GM23338 (cell line): ENCODE data around the gene CIRBP. TPM values are rescaled to one million over a fixed set of nuclear protein-coding genes. Genes with fewer than 3 reads are reported as not detected.
A peak's percentile ranks its signal among the peaks of the same experiment; 100 is the strongest.

Experiments
- ATAC-seq: fragments of 200-7000 bp; cut with Tn5 transposase; 3 replicates; pipeline ENCODE4 v1.9.1; 2020
- DNase-seq: peaks from one replicate; pipeline ENCODE4 v3.0.0-alpha.2; 2015; ENCODE audit warnings: low spot score
- H2AFZ ChIP-seq: fragments of 200-600 bp; sonication (generic); 2 replicates; pipeline ENCODE4 v1.8.0; 2016; ENCODE audit warnings: antibody characterized with exemption, mild to moderate bottlenecking, moderate library complexity
- H3F3A ChIP-seq: fragments of 200-600 bp; sonication (generic); replicated peaks from 2 replicates; pipeline ENCODE4 v1.8.0; 2017; ENCODE audit warnings: antibody characterized with exemption, mixed run types, low read depth
- H3K27ac ChIP-seq: fragments of 200-600 bp; sonication (generic); 2 replicates; pipeline ENCODE4 v1.6.1; 2016; ENCODE audit warnings: low read depth
- H3K27me3 ChIP-seq: fragments of 200-600 bp; sonication (generic); 2 replicates; pipeline ENCODE4 v1.8.0; 2016; ENCODE audit warnings: mild to moderate bottlenecking, mixed run types, moderate library complexity; ENCODE audit not compliant: insufficient read depth
- H3K36me3 ChIP-seq: fragments of 200-600 bp; sonication (generic); 2 replicates; pipeline ENCODE4 v1.8.0; 2016; ENCODE audit warnings: mild to moderate bottlenecking; ENCODE audit not compliant: insufficient read depth
- H3K4me1 ChIP-seq: fragments of 200-600 bp; sonication (generic); 2 replicates; pipeline ENCODE4 v1.8.0; 2016; ENCODE audit warnings: mild to moderate bottlenecking, moderate library complexity; ENCODE audit not compliant: insufficient read depth
- H3K4me2 ChIP-seq: fragments of 200-600 bp; sonication (generic); 2 replicates; pipeline ENCODE4 v1.7.1; 2017; ENCODE audit warnings: mixed run types
- H3K4me3 ChIP-seq: fragments of 200-600 bp; sonication (generic); 2 replicates; pipeline ENCODE4 v1.6.1; 2016; ENCODE audit warnings: mixed run types
- H3K79me2 ChIP-seq: fragments of 200-600 bp; sonication (generic); replicated peaks from 2 replicates; pipeline ENCODE4 v1.8.0; 2017; ENCODE audit warnings: mild to moderate bottlenecking; ENCODE audit not compliant: insufficient read depth
- H3K9me2 ChIP-seq: fragments of 200-600 bp; sonication (generic); 2 replicates; pipeline ENCODE4 v1.8.0; 2017; ENCODE audit not compliant: insufficient read depth
- H4K20me1 ChIP-seq: fragments of 200-600 bp; sonication (generic); replicated peaks from 2 replicates; pipeline ENCODE4 v1.8.0; 2017; ENCODE audit warnings: mild to moderate bottlenecking; ENCODE audit not compliant: insufficient read depth
- H3K27ac Mint-ChIP-seq: 2 replicates; pipeline ENCODE4 v1.8.0; 2020; ENCODE audit warnings: inconsistent platforms, mild to moderate bottlenecking, moderate library complexity, mixed read lengths
- H3K27me3 Mint-ChIP-seq: 3 replicates; pipeline ENCODE4 v1.8.0; 2022; ENCODE audit warnings: low read depth, mild to moderate bottlenecking, moderate library complexity, mixed read lengths, inconsistent platforms; ENCODE audit not compliant: insufficient read depth, poor library complexity
- H3K36me3 Mint-ChIP-seq: 3 replicates; pipeline ENCODE4 v1.8.0; 2021; ENCODE audit warnings: low read depth, mild to moderate bottlenecking, inconsistent platforms, moderate library complexity, mixed read lengths
- H3K4me1 Mint-ChIP-seq: 3 replicates; pipeline ENCODE4 v1.8.0; 2020; ENCODE audit warnings: mild to moderate bottlenecking, inconsistent platforms, mixed read lengths
- H3K4me3 Mint-ChIP-seq: 3 replicates; pipeline ENCODE4 v1.8.0; 2021; ENCODE audit warnings: moderate library complexity, mild to moderate bottlenecking, inconsistent platforms, mixed read lengths
- H3K9me3 Mint-ChIP-seq: 3 replicates; pipeline ENCODE4 v1.8.0; 2020; ENCODE audit warnings: moderate library complexity, mild to moderate bottlenecking, inconsistent platforms, mixed read lengths
- CREB1 ChIP-seq: fragments of 250-450 bp; sonication (Bioruptor Pico); IDR thresholded peaks from 2 replicates; pipeline ENCODE4 v1.5.0; 2020; ENCODE audit warnings: low read depth, mild to moderate bottlenecking, moderate library complexity
- CTCF ChIP-seq, 2 experiments: fragments of 200-600 bp in 1 of 2; sonication (generic) in 1 of 2; conservative IDR thresholded peaks; 2 replicates each; pipeline versions ENCODE4 v1.5.1 to v1.6.1; 2016 to 2017; ENCODE audit warnings: antibody characterized with exemption in 2 of 2, low read depth in 2 of 2, mild to moderate bottlenecking in 2 of 2, moderate library complexity in 1 of 2
- EZH2 ChIP-seq: fragments of 200-600 bp; sonication (generic); IDR thresholded peaks from one replicate; pipeline ENCODE4 v1.8.0; 2017; ENCODE audit warnings: antibody characterized with exemption, mild to moderate bottlenecking, low read depth; ENCODE audit not compliant: unreplicated experiment
- EZH2phosphoT487 ChIP-seq: fragments of 200-600 bp; sonication (generic); IDR thresholded peaks from one replicate; pipeline ENCODE4 v1.8.1; 2018; ENCODE audit warnings: antibody characterized with exemption; ENCODE audit not compliant: unreplicated experiment
- JUNB ChIP-seq: IDR thresholded peaks from one replicate; pipeline ENCODE4 v1.6.1; 2016; ENCODE audit warnings: antibody characterized with exemption; ENCODE audit not compliant: unreplicated experiment
- NANOG ChIP-seq: IDR thresholded peaks from 2 replicates; pipeline ENCODE4 v1.6.1; 2016; ENCODE audit warnings: antibody characterized with exemption, borderline replicate concordance
- POLR2AphosphoS5 ChIP-seq: IDR thresholded peaks from 2 replicates; pipeline ENCODE4 v1.6.1; 2016; ENCODE audit warnings: antibody characterized with exemption, low read depth
- REST ChIP-seq: IDR thresholded peaks from one replicate; pipeline ENCODE4 v1.6.1; 2018; ENCODE audit warnings: antibody characterized with exemption; ENCODE audit not compliant: unreplicated experiment
- STAT1 ChIP-seq: IDR thresholded peaks from one replicate; pipeline ENCODE4 v1.6.1; 2016; ENCODE audit warnings: antibody characterized with exemption; ENCODE audit not compliant: unreplicated experiment
- ZNF114 ChIP-seq: fragments of 250-450 bp; sonication (Bioruptor Pico); IDR thresholded peaks from 2 replicates; pipeline ENCODE4 v1.5.0; 2020; ENCODE audit warnings: mild to moderate bottlenecking, moderate library complexity
- ZNF331 ChIP-seq: fragments of 250-450 bp; sonication (Bioruptor Pico); IDR thresholded peaks from 2 replicates; pipeline ENCODE4 v1.5.0; 2020; ENCODE audit warnings: low read depth, mild to moderate bottlenecking, moderate library complexity
- ZNF462 ChIP-seq: fragments of 250-450 bp; sonication (Bioruptor Pico); IDR thresholded peaks from 2 replicates; pipeline ENCODE4 v1.5.0; 2020; ENCODE audit warnings: mild to moderate bottlenecking, moderate library complexity
- polyA plus RNA-seq: library from polyadenylated mRNA; unstranded; fragments of >200 nt; fragmentation: Nextera tagmentation; extraction: Ambion mirVana; gene quantifications from 2 replicates; pipeline ENCODE4 v1.2.1, GENCODE V29; 2016
- total RNA-seq: library from RNA; depleted of rRNA; stranded (reverse); fragments of >200 nt; shearing (Covaris generic); gene quantifications from 2 replicates; pipeline ENCODE4 v1.2.3, GENCODE V29; 2014
- TF ChIP-seq, protein P1 (sequence below): IDR thresholded peaks from 2 replicates; pipeline ENCODE4 v1.6.1; 2016; ENCODE audit warnings: antibody characterized with exemption

CIRBP gene
- total and polyA plus RNA-seq, 2 experiments from 2014 or later = 153 to 202 TPM

GRCh38 chr19:1235625-1236538 is 33.2 kb upstream of the CIRBP start:
- Mint-ChIP-seq H3K9me3 (no peaks in the 10 kb centered on the region), H3K4me1 (peaks cover 12% of the 10 kb centered on the region), H3K27ac (no peak overlapping the region), H3K4me3 (peak overlapping the region; percentile 33; the same call in 2 of the 3 replicates), H3K27me3 (peaks cover 6% of the 10 kb centered on the region), H3K36me3 (peaks cover 4% of the 10 kb centered on the region; the same call in 1 of the 3 replicates)
- H2AFZ ChIP-seq = no peak overlapping the region
- H3K36me3 ChIP-seq = no peaks in the 10 kb centered on the region
- peaks cover 4% of the 10 kb centered on the region for H4K20me1 ChIP-seq
- peak overlapping the region; percentile 51 for H3K4me3 ChIP-seq
- TF ChIP-seq ZNF331 (CRISPR knock-in tag) (no peak), ZNF462 (CRISPR knock-in tag) (no peak), REST (no peak), STAT1 (no peak), ZNF114 (CRISPR knock-in tag) (no peak), JUNB (no peak), EZH2phosphoT487 (no peak), EZH2 (no peak), NANOG (no peak), POLR2AphosphoS5 (no peak), CTCF (conservative IDR thresholded peaks at IDR 0.05; ENCODE audit: low read depth in 2 of 2) (no peak), CREB1 (CRISPR knock-in tag) (no peak)
- TF ChIP-seq, protein P1, sequence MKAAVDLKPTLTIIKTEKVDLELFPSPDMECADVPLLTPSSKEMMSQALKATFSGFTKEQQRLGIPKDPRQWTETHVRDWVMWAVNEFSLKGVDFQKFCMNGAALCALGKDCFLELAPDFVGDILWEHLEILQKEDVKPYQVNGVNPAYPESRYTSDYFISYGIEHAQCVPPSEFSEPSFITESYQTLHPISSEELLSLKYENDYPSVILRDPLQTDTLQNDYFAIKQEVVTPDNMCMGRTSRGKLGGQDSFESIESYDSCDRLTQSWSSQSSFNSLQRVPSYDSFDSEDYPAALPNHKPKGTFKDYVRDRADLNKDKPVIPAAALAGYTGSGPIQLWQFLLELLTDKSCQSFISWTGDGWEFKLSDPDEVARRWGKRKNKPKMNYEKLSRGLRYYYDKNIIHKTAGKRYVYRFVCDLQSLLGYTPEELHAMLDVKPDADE = no peak
- no peaks in the 10 kb centered on the region for H3K79me2 ChIP-seq
- H3K27me3 ChIP-seq = no peaks in the 10 kb centered on the region
- DNase-seq (no peak), ATAC-seq (no peak)
- peaks cover 12% of the 10 kb centered on the region; the same call in 1 of the 2 replicates for H3K4me1 ChIP-seq
- peaks cover 25% of the 10 kb centered on the region for H3F3A ChIP-seq
- H3K9me2 ChIP-seq = no peaks in the 10 kb centered on the region
- peak overlapping the region; percentile 74 for H3K4me2 ChIP-seq
- H3K27ac ChIP-seq = no peak overlapping the region
